ENCODE results near the gene MLLT10. TPM values are rescaled to one million over a fixed set of nuclear protein-coding genes. Genes with fewer than 3 reads are reported as not detected.

Gene MLLT10
- total and polyA plus RNA-seq, 10 of the 15 experiments (the other 5 are each of a cell fraction or from before 2014, with no cell fraction given) = 8.7 to 61.1 (median 28.5) TPM

DNA sequence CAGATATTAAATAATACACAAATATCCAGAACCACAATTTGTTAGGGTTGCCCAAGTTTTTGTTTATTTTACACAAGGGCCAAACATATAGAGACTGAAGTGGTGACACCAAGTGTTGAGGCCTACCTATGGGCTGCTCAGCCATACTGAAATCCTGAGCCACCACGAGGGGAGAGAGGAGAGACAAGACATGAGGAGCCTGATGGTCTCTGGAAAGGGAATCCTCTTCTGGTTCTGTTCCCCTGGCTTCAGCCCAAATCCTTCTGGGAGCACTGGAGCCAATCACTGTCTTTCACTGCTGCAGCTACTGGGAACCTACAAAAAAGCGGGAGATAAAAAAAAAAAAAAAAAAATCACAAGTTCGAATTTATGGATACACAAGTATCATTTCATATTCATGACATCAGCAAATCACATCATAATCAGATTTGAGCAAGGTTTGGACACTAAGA lies 10.4 kb upstream of the MLLT10 start:
- H3K27ac ChIP-seq (ENCODE audit: control insufficient read depth, insufficient read depth) = no peak overlapping the region
- POLR2A ChIA-PET = interaction anchor here (0.6 to 0.7 kb wide), 3 partner anchors 26 to 607 kb away, joined by 3 to 6 read pairs (median 5); no protein-coding TSS in a partner anchor
- no peak overlapping the region for H3K4me3 ChIP-seq
- intact Hi-C loops (cut with micrococcal nuclease; ENCODE audit: unreplicated experiment) = no loop called here
- H3K79me2 ChIP-seq (ENCODE audit: control insufficient read depth, insufficient read depth, low read length) = no peaks in the 10 kb centered on the region
- no peak overlapping the region for H3K4me2 ChIP-seq (ENCODE audit: control insufficient read depth, insufficient read depth)
- ATAC-seq (no peak), DNase-seq (ENCODE audit: low read depth, low spot score) (no peak), FAIRE-seq (no peak)
- SMC1A ChIA-PET (ENCODE audit: uncharacterized antibody, unreplicated experiment) = interaction anchor here (1.0 kb wide), 1 partner anchor 26 kb away, joined by 4 read pairs; no protein-coding TSS in a partner anchor
- TF ChIP-seq SRF (IDR thresholded peaks at IDR 0.05; ENCODE audit: low read depth in 2 of 2, low read length in 2 of 2) (no peak), TCF7 (IDR thresholded peaks at IDR 0.05; ENCODE audit: borderline replicate concordance) (no peak), CBX5 (IDR thresholded peaks at IDR 0.05; ENCODE audit: low read depth) (no peak), NFYA (IDR thresholded peaks at IDR 0.05; ENCODE audit: borderline replicate concordance, low read depth, low read length) (no peak), ZBED1 (IDR thresholded peaks at IDR 0.05; ENCODE audit: borderline replicate concordance) (no peak), STAT1 (conservative IDR thresholded peaks at IDR 0.05) (no peak)
- TF ChIP-seq, protein P1, sequence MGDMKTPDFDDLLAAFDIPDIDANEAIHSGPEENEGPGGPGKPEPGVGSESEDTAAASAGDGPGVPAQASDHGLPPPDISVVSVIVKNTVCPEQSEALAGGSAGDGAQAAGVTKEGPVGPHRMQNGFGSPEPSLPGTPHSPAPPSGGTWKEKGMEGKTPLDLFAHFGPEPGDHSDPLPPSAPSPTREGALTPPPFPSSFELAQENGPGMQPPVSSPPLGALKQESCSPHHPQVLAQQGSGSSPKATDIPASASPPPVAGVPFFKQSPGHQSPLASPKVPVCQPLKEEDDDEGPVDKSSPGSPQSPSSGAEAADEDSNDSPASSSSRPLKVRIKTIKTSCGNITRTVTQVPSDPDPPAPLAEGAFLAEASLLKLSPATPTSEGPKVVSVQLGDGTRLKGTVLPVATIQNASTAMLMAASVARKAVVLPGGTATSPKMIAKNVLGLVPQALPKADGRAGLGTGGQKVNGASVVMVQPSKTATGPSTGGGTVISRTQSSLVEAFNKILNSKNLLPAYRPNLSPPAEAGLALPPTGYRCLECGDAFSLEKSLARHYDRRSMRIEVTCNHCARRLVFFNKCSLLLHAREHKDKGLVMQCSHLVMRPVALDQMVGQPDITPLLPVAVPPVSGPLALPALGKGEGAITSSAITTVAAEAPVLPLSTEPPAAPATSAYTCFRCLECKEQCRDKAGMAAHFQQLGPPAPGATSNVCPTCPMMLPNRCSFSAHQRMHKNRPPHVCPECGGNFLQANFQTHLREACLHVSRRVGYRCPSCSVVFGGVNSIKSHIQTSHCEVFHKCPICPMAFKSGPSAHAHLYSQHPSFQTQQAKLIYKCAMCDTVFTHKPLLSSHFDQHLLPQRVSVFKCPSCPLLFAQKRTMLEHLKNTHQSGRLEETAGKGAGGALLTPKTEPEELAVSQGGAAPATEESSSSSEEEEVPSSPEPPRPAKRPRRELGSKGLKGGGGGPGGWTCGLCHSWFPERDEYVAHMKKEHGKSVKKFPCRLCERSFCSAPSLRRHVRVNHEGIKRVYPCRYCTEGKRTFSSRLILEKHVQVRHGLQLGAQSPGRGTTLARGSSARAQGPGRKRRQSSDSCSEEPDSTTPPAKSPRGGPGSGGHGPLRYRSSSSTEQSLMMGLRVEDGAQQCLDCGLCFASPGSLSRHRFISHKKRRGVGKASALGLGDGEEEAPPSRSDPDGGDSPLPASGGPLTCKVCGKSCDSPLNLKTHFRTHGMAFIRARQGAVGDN (IDR thresholded peaks at IDR 0.05) = no peak
- TF ChIP-seq, protein P2, sequence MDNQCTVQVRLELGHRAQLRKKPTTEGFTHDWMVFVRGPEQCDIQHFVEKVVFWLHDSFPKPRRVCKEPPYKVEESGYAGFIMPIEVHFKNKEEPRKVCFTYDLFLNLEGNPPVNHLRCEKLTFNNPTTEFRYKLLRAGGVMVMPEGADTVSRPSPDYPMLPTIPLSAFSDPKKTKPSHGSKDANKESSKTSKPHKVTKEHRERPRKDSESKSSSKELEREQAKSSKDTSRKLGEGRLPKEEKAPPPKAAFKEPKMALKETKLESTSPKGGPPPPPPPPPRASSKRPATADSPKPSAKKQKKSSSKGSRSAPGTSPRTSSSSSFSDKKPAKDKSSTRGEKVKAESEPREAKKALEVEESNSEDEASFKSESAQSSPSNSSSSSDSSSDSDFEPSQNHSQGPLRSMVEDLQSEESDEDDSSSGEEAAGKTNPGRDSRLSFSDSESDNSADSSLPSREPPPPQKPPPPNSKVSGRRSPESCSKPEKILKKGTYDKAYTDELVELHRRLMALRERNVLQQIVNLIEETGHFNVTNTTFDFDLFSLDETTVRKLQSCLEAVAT (IDR thresholded peaks at IDR 0.05) = no peak
- H2AFZ ChIP-seq (ENCODE audit: control insufficient read depth, low read depth, low read length) = no peak overlapping the region
- no peaks in the 10 kb centered on the region for H3K36me3 ChIP-seq (ENCODE audit: control insufficient read depth in 2 of 2, insufficient read depth in 2 of 2, low read length in 1 of 2)
- no peaks in the 10 kb centered on the region for H4K20me1 ChIP-seq (ENCODE audit: control insufficient read depth, insufficient read depth)
- peaks cover 26% of the 10 kb centered on the region for H3K4me1 ChIP-seq (ENCODE audit: control insufficient read depth, insufficient read depth, low read length)
- no peaks in the 10 kb centered on the region for H3K9me3 ChIP-seq (replicated peaks; ENCODE audit: control insufficient read depth, insufficient read depth, low read length)
- BruUV-seq (replicated peaks) = no TSS peak
- RAD21 ChIA-PET (ENCODE audit: unreplicated experiment) = interaction anchor here (1.5 kb wide), 1 partner anchor 10 kb away, joined by 3 read pairs; the partner anchor contains the start of gene MLLT10
- H3K27me3 ChIP-seq (replicated peaks in 1 of 2; ENCODE audit: control insufficient read depth in 2 of 2, insufficient read depth in 2 of 2, low read length in 1 of 2) = peaks cover 3 to 15% of the 10 kb centered on the region in 2 experiments
- H3K9ac ChIP-seq (ENCODE audit: control insufficient read depth, insufficient read depth, low read length) = no peak overlapping the region
- in situ Hi-C loops (cut with MboI) = no loop called here
- WGBS (ENCODE audit: insufficient coverage, insufficient replicate concordance, low lambda C conversion rate, missing lambda C conversion rate) = 78% methylated on average over 3 of the region's 3 CpGs
- CTCF ChIA-PET = no interaction called here

All from GM12878 (cell line).